Fibroblast of the aortic adventitia (primary cell): Measurements from ENCODE around the gene SLC39A13. TPM values are rescaled to one million over a fixed set of nuclear protein-coding genes. Genes with fewer than 3 reads are reported as not detected.

Experiments
- DNase-seq: peaks from one replicate; pipeline ENCODE4 v3.0.0-alpha.2; 2010; ENCODE audit warnings: low read depth
- H3K4me3 ChIP-seq: 2 replicates; pipeline ENCODE4 v1.5.1; 2011; ENCODE audit warnings: low read depth, mild to moderate bottlenecking, control low read depth, low read length, moderate library complexity
- CTCF ChIP-seq: IDR thresholded peaks from 2 replicates; pipeline ENCODE4 v1.5.1; 2011; ENCODE audit warnings: mild to moderate bottlenecking, low read length, control low read depth, inconsistent platforms; ENCODE audit not compliant: insufficient read depth
- total RNA-seq: library from RNA; depleted of rRNA; stranded (reverse); fragments of >200 nt; gene quantifications from 2 replicates; pipeline ENCODE4 v1.2.3, GENCODE V29; 2012; ENCODE audit warnings: low replicate concordance

The SLC39A13 gene
- total RNA-seq, 1 donor = 47.5 TPM

GRCh38 chr11:47410370-47411264 is 2.2 kb downstream of the SLC39A13 start:
- DNase-seq = no peak
- no peak for TF ChIP-seq CTCF
- peak overlapping the region; percentile 97 for H3K4me3 ChIP-seq

DNA sequence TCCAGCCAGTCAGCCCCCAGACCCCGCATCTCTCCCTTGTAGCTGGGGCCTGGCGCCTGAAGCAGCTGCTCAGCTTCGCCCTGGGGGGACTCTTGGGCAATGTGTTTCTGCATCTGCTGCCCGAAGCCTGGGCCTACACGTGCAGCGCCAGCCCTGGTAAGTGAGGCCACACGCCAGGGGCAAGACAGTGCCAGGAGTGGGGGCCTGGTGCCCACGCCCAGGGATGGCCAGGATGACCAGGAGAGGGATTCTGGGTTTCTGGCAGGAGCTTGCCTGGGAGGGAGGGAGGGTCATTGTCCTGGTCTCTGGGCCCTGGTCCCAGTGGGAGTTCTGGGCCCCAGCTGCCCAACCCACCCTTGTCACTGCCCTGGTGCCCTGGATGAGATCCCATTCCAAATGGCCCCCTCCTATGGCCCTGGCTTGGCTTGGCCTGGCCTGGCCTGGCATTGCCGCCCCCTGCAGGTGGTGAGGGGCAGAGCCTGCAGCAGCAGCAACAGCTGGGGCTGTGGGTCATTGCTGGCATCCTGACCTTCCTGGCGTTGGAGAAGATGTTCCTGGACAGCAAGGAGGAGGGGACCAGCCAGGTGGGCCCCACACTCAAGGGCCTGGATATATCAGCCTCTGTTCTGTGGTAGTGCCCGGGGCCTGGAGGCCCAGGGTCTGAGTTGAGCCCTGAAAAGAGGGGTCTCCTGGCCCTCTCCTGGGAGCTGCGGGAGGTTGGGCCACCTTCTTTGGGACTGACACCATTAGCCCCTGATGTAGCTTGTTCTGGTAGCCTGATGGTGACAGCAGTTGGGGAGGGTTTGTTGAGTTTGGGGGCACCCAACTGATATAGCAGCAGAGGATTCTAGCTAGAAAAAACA is 3.7 kb downstream of the SLC39A13 start:
- H3K4me3 ChIP-seq = no peak overlapping the region
- TF ChIP-seq CTCF = peak; percentile 84
- DNase-seq = no peak

- TF ChIP-seq CTCF = no peak
- DNase-seq = no peak
- H3K4me3 ChIP-seq = no peak overlapping the region
These were observed 5.0 kb downstream of the SLC39A13 start for GRCh38 chr11:47413351-47413750.

GRCh38 chr11:47413908-47414684 is 5.7 kb downstream of the SLC39A13 start:
- peak; percentile 66 for DNase-seq
- H3K4me3 ChIP-seq = no peak overlapping the region
- TF ChIP-seq CTCF = no peak

DNA sequence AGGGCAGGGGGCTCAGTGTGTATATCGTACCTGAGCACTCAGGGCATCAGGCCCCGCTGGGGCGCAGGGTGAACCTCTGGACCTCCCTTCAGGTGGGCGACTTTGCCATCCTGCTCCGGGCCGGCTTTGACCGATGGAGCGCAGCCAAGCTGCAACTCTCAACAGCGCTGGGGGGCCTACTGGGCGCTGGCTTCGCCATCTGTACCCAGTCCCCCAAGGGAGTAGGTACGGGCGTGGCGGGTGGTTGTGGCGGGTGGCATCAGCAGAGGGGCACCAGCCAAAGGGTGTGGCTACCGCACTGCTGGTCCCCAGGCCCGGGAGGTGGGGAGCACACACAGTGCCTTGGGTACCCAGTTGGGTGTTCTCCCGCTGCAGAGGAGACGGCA is 6.3 kb downstream of the SLC39A13 start:
- no peak for DNase-seq
- TF ChIP-seq CTCF = no peak
- no peak overlapping the region for H3K4me3 ChIP-seq

GRCh38 chr11:47415091-47415854 is 6.9 kb downstream of the SLC39A13 start:
- TF ChIP-seq CTCF = no peak
- DNase-seq = no peak
- H3K4me3 ChIP-seq = no peak overlapping the region
